Endothelial cell of umbilical vein (primary cell): ENCODE measurements around the gene ETNK2. TPM values are rescaled to one million over a fixed set of nuclear protein-coding genes. Genes with fewer than 3 reads are reported as not detected.

ENCODE experiments used
- BruUV-seq: library from RNA; stranded (reverse); fragments of 400-500 nt; replicated peaks from 2 replicates; lab custom pipeline; 2021; lab: Mats Ljungman, UMichigan
- CTCF ChIA-PET: fragments of 300-600, 350-600 bp; sonication (Branson Sonifier 250); formaldehyde crosslinking; loops from one replicate; lab custom pipeline; 2021; ENCODE audit warnings: antibody characterized with exemption, inconsistent platforms; lab: Charles Lee
- POLR2A ChIA-PET: fragments of 300-600, 350-600 bp; sonication (Branson Sonifier 250); formaldehyde crosslinking; loops from one replicate; lab custom pipeline; 2021; ENCODE audit warnings: antibody characterized with exemption, inconsistent platforms; lab: Charles Lee
- DNase-seq: peaks from one replicate; pipeline ENCODE4 v3.0.0-alpha.2; 2011; ENCODE audit warnings: low read depth, low spot score
- FAIRE-seq: peaks from 2 replicates; lab custom pipeline; 2011; peaks lifted over from hg19 to GRCh38; lab: Jason Lieb, UNC
- H2AFZ ChIP-seq: 2 replicates; pipeline ENCODE4 v1.6.0; 2012; ENCODE audit warnings: low read depth, low read length, control low read depth, inconsistent platforms
- H3K27ac ChIP-seq: 2 replicates; pipeline ENCODE4 v1.5.1; 2011; ENCODE audit warnings: low read depth, mild to moderate bottlenecking, control low read depth, low read length, moderate library complexity; ENCODE audit not compliant: insufficient read depth
- H3K27me3 ChIP-seq, 2 experiments: 2 replicates each; pipeline versions ENCODE4 v1.6.0 to v1.6.1; 2011; ENCODE audit warnings: low read length in 2 of 2, mixed read lengths in 1 of 2; ENCODE audit not compliant: control insufficient read depth in 2 of 2, insufficient read depth in 2 of 2
- H3K36me3 ChIP-seq, 2 experiments: 2 replicates in 1 of 2; 3 replicates in 1 of 2; pipeline ENCODE4 v1.5.1; 2011; ENCODE audit warnings: low read length in 2 of 2, mild to moderate bottlenecking in 1 of 2, moderate library complexity in 1 of 2; ENCODE audit not compliant: control insufficient read depth in 2 of 2, insufficient read depth in 2 of 2; ENCODE audit errors: extremely low read depth in 1 of 2
- H3K4me1 ChIP-seq: 3 replicates; pipeline ENCODE4 v1.5.1; 2011; ENCODE audit warnings: mild to moderate bottlenecking, low read length; ENCODE audit not compliant: control insufficient read depth, insufficient read depth; ENCODE audit errors: extremely low read depth
- H3K4me2 ChIP-seq: 2 replicates; pipeline ENCODE4 v1.6.1; 2011; ENCODE audit warnings: low read length, control low read depth, mixed read lengths; ENCODE audit not compliant: insufficient read depth
- H3K4me3 ChIP-seq, 3 experiments: fragments of 200-600 bp in 1 of 3; sonication (generic), shearing (Covaris generic) in 1 of 3; replicated peaks in 1 of 3; 2 replicates each; pipeline ENCODE4 v1.5.1; 2011 to 2016; ENCODE audit warnings: control low read depth in 3 of 3, low read length in 3 of 3, mild to moderate bottlenecking in 2 of 3, inconsistent platforms in 1 of 3, low read depth in 1 of 3, moderate library complexity in 1 of 3; ENCODE audit not compliant: insufficient read depth in 1 of 3
- H3K79me2 ChIP-seq: 2 replicates; pipeline ENCODE4 v1.6.0; 2012; ENCODE audit warnings: low read length, inconsistent platforms; ENCODE audit not compliant: control insufficient read depth, insufficient read depth
- H3K9ac ChIP-seq: replicated peaks from 2 replicates; pipeline ENCODE3; 2011; ENCODE audit warnings: low read length, control low read depth; ENCODE audit not compliant: insufficient read depth; ENCODE audit errors: extremely low read depth
- H3K9me1 ChIP-seq: replicated peaks from 3 replicates; pipeline ENCODE4 v1.6.0; 2011; ENCODE audit warnings: mild to moderate bottlenecking, low read length; ENCODE audit not compliant: control insufficient read depth, insufficient read depth; ENCODE audit errors: extremely low read depth
- H3K9me3 ChIP-seq: replicated peaks from 2 replicates; pipeline ENCODE4 v1.5.1; 2012; ENCODE audit warnings: low read length, inconsistent platforms; ENCODE audit not compliant: control insufficient read depth, insufficient read depth
- H4K20me1 ChIP-seq: replicated peaks from 2 replicates; pipeline ENCODE3; 2011; ENCODE audit warnings: mild to moderate bottlenecking, low read length; ENCODE audit not compliant: control insufficient read depth, insufficient read depth; ENCODE audit errors: extremely low read depth
- EZH2 ChIP-seq: IDR thresholded peaks from 2 replicates; pipeline ENCODE4 v1.6.1; 2012; ENCODE audit warnings: borderline replicate concordance, low read depth, mild to moderate bottlenecking, moderate library complexity, low read length, inconsistent platforms; ENCODE audit not compliant: severe bottlenecking
- FOS ChIP-seq: IDR thresholded peaks from 2 replicates; pipeline ENCODE4 v1.6.1; 2011; ENCODE audit warnings: mild to moderate bottlenecking, low read length, moderate library complexity, borderline replicate concordance; ENCODE audit not compliant: insufficient read depth
- GATA2 ChIP-seq: IDR thresholded peaks from 2 replicates; pipeline ENCODE4 v1.7.0; 2011; ENCODE audit warnings: low read depth, mild to moderate bottlenecking, moderate library complexity, mixed read lengths, low read length; ENCODE audit not compliant: insufficient read length, insufficient read depth
- JUN ChIP-seq: IDR thresholded peaks from 2 replicates; pipeline ENCODE4 v1.6.1; 2011; ENCODE audit warnings: borderline replicate concordance, low read depth; ENCODE audit not compliant: insufficient read length, insufficient read depth
- MAX ChIP-seq: IDR thresholded peaks from 2 replicates; pipeline ENCODE4 v1.6.1; 2011; ENCODE audit not compliant: insufficient read depth, insufficient read length
- MYC ChIP-seq: IDR thresholded peaks from one replicate; pipeline ENCODE4 v1.6.1; 2011; ENCODE audit warnings: mild to moderate bottlenecking, low read depth, low read length
- POLR2A ChIP-seq: IDR thresholded peaks from 2 replicates; pipeline ENCODE4 v1.6.1; 2012; ENCODE audit warnings: low read depth, mild to moderate bottlenecking, control low read depth, low read length
- POLR2AphosphoS5 ChIP-seq: IDR thresholded peaks from 2 replicates; pipeline ENCODE4 v1.6.1; 2012; ENCODE audit warnings: low read depth, mild to moderate bottlenecking, control low read depth, low read length, moderate library complexity; ENCODE audit not compliant: insufficient read depth
- dilution Hi-C: fragments of 300-500 bp; cut with MboI; formaldehyde crosslinking; loops from one replicate; pipeline ENCODE4 v1.15.0; 2019; ENCODE audit warnings: low sequenced_read_pairs; ENCODE audit not compliant: extremely low pct_ligation_motif_present
- intact Hi-C: fragments of 100-400 bp; cut with micrococcal nuclease; formaldehyde crosslinking; loops from one replicate; pipeline ENCODE4 v1.10.0; 2022
- polyA plus RNA-seq, 4 experiments: library from polyadenylated mRNA; depleted of rRNA in 3 of 4; stranded (reverse) in 3 of 4; unstranded in 1 of 4; fragments of >200 nt; gene quantifications; 2 replicates each; pipeline versions ENCODE4 v1.2.1 to v1.2.3, GENCODE V29; 2011 to 2012; ENCODE audit warnings: missing spikeins in 1 of 4
- total RNA-seq: library from RNA; stranded (reverse); gene quantifications from 2 replicates; pipeline ENCODE4 v1.2.3, GENCODE V29; 2021
- TF ChIP-seq, protein P1 (sequence below), 2 donors: IDR thresholded peaks; 1 replicate in 1 of 2; 2 replicates in 1 of 2; pipeline ENCODE4 v1.5.1; 2011; ENCODE audit warnings: low read length in 2 of 2, mild to moderate bottlenecking in 2 of 2, moderate library complexity in 2 of 2, control low read depth in 1 of 2, inconsistent platforms in 1 of 2, low read depth in 1 of 2; ENCODE audit not compliant: insufficient read depth in 1 of 2; ENCODE audit errors: extremely low read depth in 1 of 2

ETNK2 gene
- total and polyA plus RNA-seq, 2 donors (not counting 3 experiments of a cell fraction or from before 2014, with no cell fraction given): 13.5 to 27.5 TPM

DNA sequence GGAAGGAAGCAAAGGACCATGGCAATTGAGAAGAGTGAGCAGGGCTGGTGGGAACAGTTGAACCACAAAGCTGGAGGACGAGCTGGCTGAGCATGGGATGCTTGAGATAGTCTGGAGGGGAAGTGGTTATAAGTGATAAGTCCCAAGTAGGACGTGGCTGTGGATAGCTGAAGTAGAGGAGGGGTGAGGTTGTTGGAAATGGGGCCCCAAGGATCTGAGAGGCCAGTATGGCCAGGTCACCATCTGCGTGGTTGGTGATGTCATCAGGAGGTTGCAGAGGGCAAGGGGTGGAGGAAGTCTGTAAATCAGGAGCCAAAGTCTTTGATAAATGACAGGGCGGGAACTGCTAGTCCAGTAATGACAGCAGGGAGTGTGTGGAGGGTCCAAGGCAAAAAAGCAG, 25.3 kb upstream of the ETNK2 start:
- TF ChIP-seq JUN (peak; percentile 19), FOS (no peak), MYC (no peak), EZH2 (no peak)
- TF ChIP-seq, protein P1, sequence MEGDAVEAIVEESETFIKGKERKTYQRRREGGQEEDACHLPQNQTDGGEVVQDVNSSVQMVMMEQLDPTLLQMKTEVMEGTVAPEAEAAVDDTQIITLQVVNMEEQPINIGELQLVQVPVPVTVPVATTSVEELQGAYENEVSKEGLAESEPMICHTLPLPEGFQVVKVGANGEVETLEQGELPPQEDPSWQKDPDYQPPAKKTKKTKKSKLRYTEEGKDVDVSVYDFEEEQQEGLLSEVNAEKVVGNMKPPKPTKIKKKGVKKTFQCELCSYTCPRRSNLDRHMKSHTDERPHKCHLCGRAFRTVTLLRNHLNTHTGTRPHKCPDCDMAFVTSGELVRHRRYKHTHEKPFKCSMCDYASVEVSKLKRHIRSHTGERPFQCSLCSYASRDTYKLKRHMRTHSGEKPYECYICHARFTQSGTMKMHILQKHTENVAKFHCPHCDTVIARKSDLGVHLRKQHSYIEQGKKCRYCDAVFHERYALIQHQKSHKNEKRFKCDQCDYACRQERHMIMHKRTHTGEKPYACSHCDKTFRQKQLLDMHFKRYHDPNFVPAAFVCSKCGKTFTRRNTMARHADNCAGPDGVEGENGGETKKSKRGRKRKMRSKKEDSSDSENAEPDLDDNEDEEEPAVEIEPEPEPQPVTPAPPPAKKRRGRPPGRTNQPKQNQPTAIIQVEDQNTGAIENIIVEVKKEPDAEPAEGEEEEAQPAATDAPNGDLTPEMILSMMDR (IDR thresholded peaks at IDR 0.05; ENCODE audit: extremely low read depth in 1 of 2, insufficient read depth in 1 of 2, low read depth in 1 of 2, low read length in 2 of 2): no peak
- no peak overlapping the region for H3K4me3 ChIP-seq
- no peak overlapping the region for H3K9ac ChIP-seq
- no peak overlapping the region for H3K27ac ChIP-seq
- no peaks in the 10 kb centered on the region for H3K9me3 ChIP-seq
- H4K20me1 ChIP-seq: no peaks in the 10 kb centered on the region
- peak; percentile 25 for DNase-seq
- H3K4me1 ChIP-seq: peaks cover 15% of the 10 kb centered on the region
- H3K4me2 ChIP-seq: no peak overlapping the region
- ChIA-PET CTCF (interaction anchor here (26.7 kb wide), 1 partner anchor 25 kb away, joined by 770 read pairs; no protein-coding TSS in a partner anchor), POLR2A (no interaction called here)
- BruUV-seq: no TSS peak
- FAIRE-seq: no peak
- no peaks in the 10 kb centered on the region for H3K79me2 ChIP-seq
- no peaks in the 10 kb centered on the region for H3K36me3 ChIP-seq
- intact Hi-C loops (no loop called here), dilution Hi-C loops (no loop called here)
- H3K27me3 ChIP-seq: no peaks in the 10 kb centered on the region
- no peaks in the 10 kb centered on the region for H3K9me1 ChIP-seq
- no peak overlapping the region for H2AFZ ChIP-seq

- DNase-seq (no peak), FAIRE-seq (no peak)
- Histone ChIP-seq H4K20me1 (no peaks in the 10 kb centered on the region), H3K9ac (no peak overlapping the region), H3K9me3 (no peaks in the 10 kb centered on the region), H2AFZ (no peak overlapping the region), H3K27me3 (no peaks in the 10 kb centered on the region), H3K79me2 (no peaks in the 10 kb centered on the region), H3K9me1 (no peaks in the 10 kb centered on the region), H3K4me2 (no peak overlapping the region), H3K27ac (no peak overlapping the region), H3K36me3 (no peaks in the 10 kb centered on the region), H3K4me3 (no peak overlapping the region), H3K4me1 (peaks cover 24% of the 10 kb centered on the region)
- BruUV-seq: no TSS peak
- no peak for TF ChIP-seq FOS
- no peak for TF ChIP-seq POLR2AphosphoS5
- no peak for TF ChIP-seq MYC
- TF ChIP-seq POLR2A: no peak
- TF ChIP-seq MAX: no peak
- TF ChIP-seq, protein P1 (IDR thresholded peaks at IDR 0.05; ENCODE audit: extremely low read depth in 1 of 2, insufficient read depth in 1 of 2, low read depth in 1 of 2, low read length in 2 of 2): no peak
- TF ChIP-seq GATA2: no peak
- TF ChIP-seq JUN: no peak
- no peak for TF ChIP-seq EZH2
- ChIA-PET CTCF (interaction anchor here (1.0 to 26.7 kb wide), 2 partner anchors 8 to 26 kb away, joined by 3 to 770 read pairs; no protein-coding TSS in a partner anchor), POLR2A (interaction anchor here (1.0 kb wide), 1 partner anchor 13 kb away, joined by 3 read pairs; no protein-coding TSS in a partner anchor)
- dilution Hi-C loops (no loop called here), intact Hi-C loops (no loop called here)
Measured at GRCh38 chr1:204176049-204176448, 24.2 kb upstream of the ETNK2 start.
